DMS153 (cell line): ENCODE data around the gene HLA-DPA1.

Experiments
- DNase-seq: peaks from one replicate; lab custom pipeline; 2025; lab: John Stamatoyannopoulos, UW

HLA-DPA1 gene

GRCh38 chr6:33088931-33089620 lies 15.6 kb upstream of the HLA-DPA1 start:
- DNase-seq: no peak

DNA sequence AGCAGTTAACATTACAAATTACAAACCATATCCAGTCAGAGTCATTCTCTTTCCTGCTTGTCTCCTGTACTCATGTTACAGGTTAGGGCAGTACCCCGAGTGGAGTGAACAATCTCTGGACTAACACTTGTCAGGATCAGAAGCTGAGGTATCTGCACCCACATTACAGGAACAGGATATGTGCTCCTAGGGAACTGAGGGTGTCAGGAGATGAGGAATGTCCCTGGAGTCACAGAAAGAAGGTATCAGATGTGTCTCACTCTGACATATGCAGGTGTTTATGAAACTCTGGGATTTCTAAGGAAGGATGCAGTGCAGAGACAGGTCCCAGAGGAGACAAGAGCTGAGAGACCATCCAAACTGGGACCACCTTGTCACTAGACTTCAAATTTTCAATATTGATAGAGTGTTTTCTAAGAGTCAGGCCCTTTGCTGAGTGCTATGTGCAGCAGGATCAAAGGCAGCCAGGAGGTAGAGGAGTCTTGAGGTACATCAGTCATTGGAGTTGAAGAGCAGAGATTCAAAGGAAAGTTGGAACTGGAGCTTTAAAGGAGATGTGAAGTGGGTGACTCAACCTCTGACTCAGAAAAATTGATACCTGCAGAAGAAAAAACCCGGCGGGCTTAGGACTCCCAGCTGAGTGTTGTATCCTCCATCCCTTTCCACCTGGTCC lies 14.9 kb upstream of the HLA-DPA1 start:
- no peak for DNase-seq

DNA sequence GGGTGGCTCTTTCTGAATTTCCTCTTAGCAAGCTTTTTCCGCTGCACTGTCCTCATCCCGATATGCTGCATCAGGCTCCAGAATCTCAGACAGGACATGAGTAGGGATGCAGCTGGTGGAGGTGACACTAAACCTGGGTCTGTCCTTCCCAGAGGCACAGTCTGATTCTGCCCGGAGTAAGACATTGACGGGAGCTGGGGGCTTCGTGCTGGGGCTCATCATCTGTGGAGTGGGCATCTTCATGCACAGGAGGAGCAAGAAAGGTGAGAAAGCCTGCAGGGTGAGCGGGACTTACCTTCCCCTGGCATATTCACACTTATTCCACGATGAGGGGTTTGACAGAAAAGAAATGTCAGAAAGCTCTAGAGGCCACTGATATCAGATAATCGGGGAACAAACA lies 12.2 kb upstream of the HLA-DPA1 start:
- DNase-seq: no peak

- peak; percentile 3 for DNase-seq
These were observed 9.3 kb upstream of the HLA-DPA1 start for GRCh38 chr6:33082702-33083101.

DNA sequence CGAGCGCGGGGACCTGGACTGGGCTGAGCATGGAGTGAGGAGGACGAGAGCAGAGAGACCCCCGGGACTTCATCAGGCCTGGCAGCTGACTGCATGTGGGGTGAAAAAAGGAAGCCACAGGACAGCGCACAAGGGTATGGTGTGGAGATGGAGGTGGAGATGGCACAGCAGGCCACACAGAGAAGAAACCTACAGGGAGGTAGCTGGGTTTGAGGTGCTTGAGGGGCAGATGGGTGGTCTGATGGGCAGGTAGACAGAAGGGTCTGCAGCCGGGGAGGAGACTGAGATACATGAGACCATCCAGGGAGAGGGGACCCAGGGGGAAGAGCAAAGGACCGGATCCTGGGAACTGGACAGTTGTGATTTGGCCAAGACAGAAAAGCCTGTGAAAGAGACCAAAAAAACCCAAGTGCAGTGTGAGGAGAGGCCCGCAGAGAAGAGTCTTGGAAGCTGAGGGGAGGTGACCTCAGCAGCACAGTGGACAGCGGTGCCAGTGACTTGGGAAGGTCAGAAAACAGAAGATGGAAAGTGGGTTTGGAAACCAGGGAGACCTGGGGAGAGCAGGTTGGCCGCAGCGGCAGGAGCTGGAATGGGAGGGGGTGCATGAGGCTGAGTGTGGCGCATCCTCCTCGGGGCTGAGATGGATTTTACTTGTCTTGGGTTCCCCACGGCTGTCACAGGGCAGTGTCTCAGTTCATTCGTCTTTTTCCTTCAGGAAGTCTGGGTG lies 7.8 kb upstream of the HLA-DPA1 start:
- DNase-seq: no peak

GRCh38 chr6:33080127-33081089 lies 7.0 kb upstream of the HLA-DPA1 start:
- peak; percentile 38 for DNase-seq

GRCh38 chr6:33079580-33079979 lies 6.1 kb upstream of the HLA-DPA1 start:
- no peak for DNase-seq

GRCh38 chr6:33078919-33079521 lies 5.6 kb upstream of the HLA-DPA1 start:
- DNase-seq: no peak

DNA sequence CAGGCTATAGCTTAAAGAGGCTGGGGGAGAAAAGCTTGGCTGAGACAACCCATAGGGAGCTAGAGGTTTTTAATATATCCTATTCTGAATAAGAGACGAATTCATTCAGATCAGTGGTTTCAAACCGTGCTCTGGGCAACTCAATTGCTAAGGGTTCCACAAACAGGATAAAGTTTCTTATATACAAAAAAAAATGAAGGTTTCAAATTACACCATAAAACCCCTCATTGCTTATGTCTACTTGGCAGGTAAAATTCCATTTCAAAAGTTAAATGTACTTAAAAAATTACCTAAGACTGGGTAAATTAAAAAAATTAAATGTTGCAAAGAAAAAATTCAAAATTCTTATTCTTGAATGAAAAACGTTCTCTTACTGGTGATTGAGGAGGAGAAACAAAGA lies 5.0 kb upstream of the HLA-DPA1 start:
- no peak for DNase-seq

- no peak for DNase-seq
These were observed 4.5 kb upstream of the HLA-DPA1 start for GRCh38 chr6:33077908-33078307.

DNA sequence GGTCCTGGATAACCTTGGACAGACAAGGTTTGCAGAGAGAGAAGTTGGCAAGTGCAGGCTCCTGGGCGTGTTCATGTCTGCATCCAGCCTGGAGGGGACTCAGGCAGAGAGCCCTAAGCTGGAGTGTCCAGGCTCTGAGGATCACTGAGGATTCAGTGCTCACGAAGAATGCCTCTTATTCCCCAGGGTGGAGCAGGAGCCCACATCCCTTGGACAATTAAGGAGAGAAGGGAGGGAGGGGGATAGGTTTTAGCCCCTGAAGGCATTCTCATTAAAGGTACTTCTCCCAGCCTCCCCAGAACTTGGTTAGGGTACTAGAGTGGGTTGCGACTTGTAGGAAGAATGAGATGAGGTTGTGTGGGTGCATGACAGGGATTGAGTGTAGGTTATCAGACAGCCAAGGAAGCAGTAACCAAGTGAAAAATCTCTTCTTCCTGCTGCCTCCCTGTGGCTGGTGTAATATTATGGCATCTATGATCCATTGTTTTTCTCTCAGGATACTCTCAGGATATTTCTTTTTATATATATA lies 3.0 kb upstream of the HLA-DPA1 start:
- no peak for DNase-seq

DNA sequence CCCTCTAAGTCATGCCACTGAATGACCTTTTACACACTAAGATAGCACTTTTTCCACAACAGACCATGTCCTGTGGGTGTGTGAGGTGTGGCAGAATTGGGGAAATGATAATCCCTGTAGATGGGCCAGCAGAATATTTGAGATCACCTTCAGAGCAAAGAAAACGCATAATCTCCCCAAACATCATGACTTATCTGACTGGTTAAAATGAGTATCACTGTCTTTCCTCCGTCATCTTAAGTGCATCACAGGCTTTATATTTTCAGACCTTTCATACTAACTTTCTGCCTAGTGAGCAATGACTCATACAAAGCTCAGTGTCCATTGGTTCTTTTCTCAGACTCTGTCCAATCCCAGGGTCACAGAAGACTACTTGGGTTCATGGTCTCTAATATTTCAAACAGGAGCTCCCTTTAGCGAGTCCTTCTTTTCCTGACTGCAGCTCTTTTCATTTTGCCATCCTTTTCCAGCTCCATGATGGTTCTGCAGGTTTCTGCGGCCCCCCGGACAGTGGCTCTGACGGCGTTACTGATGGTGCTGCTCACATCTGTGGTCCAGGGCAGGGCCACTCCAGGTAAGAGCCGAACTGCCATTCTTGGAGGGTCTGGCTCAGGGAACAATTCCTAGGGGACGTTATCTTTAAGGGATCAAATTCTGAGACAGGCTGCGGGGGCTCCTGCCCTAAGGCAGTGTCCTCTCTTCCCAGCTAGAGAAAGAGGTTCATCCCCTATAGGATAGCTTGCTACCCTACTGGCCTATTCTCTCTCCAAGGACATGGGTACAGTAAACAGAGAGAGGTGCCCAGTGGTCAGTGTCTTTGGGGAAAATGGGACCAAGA lies 2.3 kb upstream of the HLA-DPA1 start, which contains the start of gene HLA-DPB1:
TSS of gene HLA-DPB1 (plus strand) at position 423 of the 838 bp plus-strand sequence. CDS start at position 475, 52 bp downstream.
- DNase-seq: no peak

DNA sequence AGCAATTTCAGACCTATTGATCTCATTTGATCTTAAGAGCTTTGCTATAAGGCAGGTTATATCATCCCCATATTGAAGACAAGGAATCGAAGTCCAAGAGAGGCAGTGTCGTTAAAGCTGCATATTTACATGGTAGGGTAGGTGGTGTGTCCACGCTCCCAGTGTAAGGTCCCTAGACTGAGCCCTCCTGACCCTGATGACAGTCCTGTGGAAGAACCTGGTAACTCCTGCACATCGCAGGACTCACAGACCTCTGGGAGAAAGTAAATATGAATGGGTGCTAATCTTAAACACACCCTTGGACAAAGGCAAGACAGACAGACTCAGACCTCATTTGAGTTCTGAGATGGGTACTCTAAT lies 1.7 kb upstream of the HLA-DPA1 start:
- DNase-seq: no peak

DNA sequence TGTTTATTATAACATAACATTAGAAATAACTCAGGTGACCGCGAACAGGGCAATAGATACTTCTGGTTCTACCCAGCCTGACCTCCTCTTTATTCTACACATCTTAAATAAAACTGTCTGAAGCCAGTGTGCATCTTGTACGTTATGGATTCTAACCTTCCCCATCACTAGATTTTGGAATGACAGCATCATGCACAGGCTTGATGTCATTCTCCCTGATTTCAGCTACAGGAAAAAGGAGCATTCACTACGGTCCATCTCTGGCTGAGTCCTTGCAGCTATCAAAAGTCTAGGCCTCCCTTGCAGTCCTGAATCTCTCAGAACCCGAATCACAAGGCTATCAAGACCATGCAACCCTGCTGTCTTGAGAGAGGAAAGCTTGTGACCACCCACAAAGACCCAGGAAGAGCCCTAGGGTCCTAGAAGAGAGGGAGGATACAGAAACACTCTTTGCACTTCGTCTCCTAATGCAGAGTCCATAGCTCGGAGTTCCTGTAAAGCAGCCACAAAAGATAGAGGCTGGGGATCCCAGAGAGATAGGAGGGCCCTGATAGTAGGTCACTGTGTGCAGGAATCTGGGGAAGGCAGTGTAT lies 845 bp downstream of the HLA-DPA1 start:
- DNase-seq: no peak

DNA sequence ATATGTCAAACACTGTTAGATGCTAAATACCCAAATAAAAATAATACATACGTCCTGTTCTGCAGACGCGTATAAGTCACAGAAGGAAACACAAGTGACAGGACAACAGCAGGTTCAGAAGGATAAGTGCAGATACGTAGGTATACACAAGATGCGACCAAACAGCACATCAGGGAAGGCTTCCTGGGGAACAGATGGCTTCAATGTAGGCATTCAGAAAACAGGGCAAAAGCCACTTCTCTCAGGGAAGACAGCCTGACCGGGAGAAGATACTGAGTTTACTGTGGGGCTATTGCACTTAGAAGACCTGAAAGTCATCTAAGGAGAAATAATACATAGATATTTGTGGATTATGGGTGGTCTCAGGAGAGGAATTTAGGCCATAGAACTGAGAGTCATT lies 1.9 kb downstream of the HLA-DPA1 start:
- DNase-seq: no peak

DNA sequence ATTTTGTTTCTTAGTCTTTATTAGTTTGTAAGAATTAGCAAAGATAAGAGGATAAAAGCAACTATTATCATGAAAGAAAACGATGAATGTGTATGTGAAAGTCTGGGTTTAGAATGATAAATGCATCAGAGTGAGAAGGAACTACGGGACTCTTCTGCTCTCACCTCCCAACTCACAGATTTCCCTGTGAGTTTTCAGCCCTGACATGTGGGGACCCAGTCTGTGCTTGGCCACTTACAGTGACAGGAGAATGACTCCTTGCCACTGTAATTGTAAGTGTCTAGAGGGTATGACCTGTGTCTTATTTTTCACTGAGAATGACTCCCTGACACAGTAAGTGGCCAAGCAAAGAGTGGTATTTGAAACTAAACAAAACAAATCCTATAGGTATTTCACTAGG lies 2.5 kb downstream of the HLA-DPA1 start:
- no peak for DNase-seq

GRCh38 chr6:33069021-33069738 lies 4.3 kb downstream of the HLA-DPA1 start:
- DNase-seq: no peak

DNA sequence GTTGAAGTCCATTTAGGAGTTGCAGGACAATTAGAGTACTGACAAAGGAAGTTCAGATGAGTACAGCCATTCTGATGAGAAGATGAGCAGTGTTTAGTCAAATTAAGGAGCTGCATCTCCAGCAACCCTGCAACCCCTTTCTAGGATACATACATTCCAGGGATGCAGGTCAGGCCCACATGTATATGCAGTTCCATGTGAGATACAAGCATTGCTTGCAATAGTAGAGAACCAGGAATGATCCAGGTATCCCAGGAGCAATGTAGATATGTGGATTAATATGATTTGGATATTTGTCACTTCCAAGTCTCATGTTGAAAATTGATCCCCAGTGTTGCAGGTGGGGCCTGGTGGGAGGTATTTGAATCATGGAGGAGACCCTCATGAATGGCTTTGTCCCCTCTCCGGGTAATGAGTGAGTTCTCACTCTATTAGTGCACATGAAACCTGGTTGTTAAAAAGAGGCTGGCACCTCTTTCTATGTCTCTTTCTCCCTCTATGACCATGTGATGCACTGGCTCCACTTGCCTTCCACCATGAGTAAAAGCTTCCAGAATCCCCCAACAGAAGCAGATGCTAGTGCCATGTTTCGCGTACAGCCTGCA lies 6.4 kb downstream of the HLA-DPA1 start:
- DNase-seq: no peak

GRCh38 chr6:33065312-33065711 lies 8.1 kb downstream of the HLA-DPA1 start:
- DNase-seq: no peak
